ENCODE data around the gene SLC22A23.

DNA sequence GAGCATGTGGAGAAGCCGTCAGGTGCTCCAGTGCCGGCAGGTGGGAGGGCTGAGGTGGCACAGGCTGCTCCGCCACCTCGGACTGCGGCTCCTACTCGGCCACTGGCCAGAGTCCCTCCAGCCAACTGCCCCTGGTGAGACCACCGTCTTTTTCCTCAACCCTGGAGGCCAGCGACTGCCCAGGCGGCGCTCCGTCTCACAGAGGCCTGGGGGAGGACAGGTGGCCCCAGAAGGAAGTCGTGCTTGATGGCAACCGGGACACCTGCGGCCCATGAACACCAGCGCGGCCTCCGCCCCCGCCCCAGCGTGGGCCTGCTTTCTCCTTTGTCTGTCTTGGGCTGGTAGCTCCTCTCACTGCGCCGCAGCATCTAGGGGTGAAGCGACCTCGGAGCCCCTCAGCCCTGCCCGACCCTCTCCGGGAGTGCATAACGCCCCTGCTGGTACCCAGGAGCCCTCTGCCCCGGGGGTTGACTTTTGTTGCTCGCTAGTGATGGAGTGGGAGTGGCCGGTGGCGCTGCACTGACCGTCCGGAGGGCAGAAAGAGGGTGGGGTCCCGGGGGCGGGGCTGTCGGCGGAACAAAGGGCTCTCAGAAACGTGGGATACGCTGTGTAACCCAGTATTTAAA lies 228.7 kb downstream of the SLC22A23 start:
- TF ChIP-seq EZH2 (IDR thresholded peaks at IDR 0.05; ENCODE audit: insufficient read depth, poor library complexity, severe bottlenecking) (no peak), EZH2phosphoT487 (IDR thresholded peaks at IDR 0.05; ENCODE audit: insufficient read depth, low read depth) (no peak)
